GM19099 (cell line): ENCODE results near the gene NR4A1.
A peak's percentile ranks its signal among the peaks of the same experiment; 100 is the strongest.

ENCODE experiments used
- POLR2A ChIP-seq: IDR thresholded peaks from 3 replicates; pipeline ENCODE4 v1.6.1; 2011; ENCODE audit warnings: low read depth; ENCODE audit not compliant: insufficient read length; ENCODE audit errors: extremely low read depth

NR4A1 gene

DNA sequence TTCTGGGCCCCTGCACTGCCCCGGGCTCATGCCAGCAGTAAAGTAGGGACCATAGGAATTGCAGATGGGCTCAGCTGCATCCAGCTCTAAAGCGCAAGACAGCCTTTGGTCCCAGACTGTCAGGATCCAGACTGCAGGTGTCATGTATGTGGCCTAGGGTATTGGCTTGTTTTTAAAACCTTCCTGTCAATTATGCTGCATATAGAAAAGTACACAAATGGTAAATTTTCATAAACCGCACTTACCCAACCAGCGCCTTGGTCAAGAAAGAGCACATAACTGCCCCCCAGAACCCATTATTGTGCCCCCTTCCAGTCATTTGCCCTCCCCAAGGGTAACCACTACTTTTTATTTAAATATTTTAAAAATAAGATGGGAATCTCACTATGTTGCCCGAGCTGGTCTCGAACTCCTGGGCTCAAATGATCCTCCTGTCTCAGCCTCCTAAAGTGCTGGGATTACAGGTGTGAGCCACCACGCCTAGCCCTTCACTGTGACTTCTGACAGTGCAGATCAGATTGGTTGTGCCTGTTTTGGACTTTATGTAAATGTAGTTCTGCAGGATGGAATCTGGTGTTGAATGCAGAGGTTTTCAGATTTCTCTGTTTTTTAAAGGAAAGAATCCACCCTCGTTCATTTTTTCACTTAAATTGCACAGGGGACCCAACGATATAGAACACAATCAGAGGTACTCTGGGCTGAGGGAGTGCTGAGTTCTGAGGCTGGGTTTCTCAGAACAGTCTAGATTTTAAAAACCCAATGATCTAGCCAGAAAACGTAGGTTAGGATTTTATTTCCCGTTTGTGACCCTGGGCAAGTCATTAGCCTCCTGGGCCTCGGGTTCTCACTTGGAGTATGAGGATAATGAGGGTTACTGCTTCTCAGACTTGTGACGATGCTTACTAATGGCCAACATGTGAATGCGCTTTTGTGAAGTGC lies 6.7 kb downstream of the NR4A1 start:
- TF ChIP-seq POLR2A: no peak

DNA sequence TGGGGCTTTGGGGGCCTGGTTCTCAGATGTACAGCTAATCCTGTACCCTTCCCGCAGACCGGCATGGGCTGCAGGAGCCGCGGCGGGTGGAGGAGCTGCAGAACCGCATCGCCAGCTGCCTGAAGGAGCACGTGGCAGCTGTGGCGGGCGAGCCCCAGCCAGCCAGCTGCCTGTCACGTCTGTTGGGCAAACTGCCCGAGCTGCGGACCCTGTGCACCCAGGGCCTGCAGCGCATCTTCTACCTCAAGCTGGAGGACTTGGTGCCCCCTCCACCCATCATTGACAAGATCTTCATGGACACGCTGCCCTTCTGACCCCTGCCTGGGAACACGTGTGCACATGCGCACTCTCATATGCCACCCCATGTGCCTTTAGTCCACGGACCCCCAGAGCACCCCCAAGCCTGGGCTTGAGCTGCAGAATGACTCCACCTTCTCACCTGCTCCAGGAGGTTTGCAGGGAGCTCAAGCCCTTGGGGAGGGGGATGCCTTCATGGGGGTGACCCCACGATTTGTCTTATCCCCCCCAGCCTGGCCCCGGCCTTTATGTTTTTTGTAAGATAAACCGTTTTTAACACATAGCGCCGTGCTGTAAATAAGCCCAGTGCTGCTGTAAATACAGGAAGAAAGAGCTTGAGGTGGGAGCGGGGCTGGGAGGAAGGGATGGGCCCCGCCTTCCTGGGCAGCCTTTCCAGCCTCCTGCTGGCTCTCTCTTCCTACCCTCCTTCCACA lies 7.6 kb downstream of the NR4A1 start:
- no peak for TF ChIP-seq POLR2A

DNA sequence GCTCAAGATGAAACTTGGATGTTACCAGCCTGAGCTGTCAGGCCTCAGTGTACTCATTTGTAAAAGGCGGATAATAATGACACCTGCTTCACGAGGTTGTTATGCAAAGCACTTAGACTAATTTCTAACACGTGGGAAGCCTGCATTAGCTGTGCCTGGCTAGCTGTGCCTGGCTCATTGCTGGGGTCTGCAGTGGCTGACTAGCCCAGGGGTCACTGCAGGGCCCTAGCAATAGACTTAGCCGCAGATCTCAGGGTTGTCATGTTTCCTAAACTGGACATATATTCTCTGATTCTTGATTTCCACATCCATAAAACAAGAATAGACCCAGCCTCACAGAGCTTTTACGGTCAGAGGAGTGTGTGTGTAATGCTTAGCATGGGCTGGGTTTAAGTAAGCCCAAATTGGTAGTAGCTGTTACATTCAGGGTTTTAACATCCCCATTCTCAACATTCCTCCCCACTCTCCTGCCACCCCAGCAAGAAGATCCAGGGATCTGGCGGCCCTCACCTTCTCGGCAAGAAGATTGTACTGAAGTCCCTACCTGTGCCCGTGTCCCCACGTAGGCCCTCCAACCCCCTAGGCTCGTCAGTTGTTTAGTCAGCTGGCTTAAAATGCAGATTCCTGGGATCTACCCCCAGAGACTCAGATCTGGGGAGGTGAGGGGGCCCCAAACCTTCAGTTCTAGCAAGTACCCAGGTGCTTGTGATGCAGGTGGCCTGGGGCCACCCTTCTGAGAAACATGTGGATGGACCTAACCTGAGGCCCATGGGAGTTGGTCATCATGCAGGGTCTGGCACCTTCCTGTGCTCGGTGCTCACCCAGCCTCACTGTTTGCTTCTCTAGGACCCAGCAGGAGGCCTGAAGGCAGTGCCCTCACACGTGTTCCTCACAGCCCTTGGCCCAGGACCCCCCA lies 8.6 kb downstream of the NR4A1 start:
- no peak for TF ChIP-seq POLR2A

DNA sequence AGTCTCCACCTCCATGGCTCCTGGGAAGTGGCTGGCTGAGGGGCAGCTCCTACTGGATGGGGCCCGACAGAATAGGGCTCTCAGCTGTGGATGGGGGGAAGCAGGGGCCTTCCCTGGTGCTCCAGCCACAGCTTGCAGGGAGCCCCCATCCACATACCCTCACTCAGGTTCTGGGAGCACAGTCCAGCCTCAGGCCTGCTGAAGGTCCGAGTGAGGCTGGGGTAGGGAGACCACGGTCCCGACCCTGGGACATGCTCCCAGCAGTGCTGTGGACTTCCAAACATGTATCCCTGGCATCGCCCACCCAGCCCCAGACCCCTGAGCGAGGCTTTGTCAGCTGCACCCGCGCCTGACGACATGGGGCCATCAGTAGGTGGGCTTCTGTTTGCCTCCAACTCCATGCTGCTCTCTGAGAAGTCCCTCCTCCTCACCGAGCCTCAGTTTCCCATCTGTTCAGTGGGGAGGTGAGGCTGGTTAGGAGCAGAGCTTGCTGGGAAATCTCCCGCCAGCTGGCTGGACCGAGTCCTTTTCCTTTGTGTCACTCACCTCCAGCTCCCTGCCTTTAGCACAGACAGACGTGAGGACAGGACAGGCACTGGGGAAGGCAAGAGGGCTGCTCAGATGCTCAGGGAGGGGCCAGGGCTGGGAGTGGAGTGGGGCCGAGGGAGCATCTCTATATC lies 9.4 kb downstream of the NR4A1 start:
- TF ChIP-seq POLR2A: no peak

DNA sequence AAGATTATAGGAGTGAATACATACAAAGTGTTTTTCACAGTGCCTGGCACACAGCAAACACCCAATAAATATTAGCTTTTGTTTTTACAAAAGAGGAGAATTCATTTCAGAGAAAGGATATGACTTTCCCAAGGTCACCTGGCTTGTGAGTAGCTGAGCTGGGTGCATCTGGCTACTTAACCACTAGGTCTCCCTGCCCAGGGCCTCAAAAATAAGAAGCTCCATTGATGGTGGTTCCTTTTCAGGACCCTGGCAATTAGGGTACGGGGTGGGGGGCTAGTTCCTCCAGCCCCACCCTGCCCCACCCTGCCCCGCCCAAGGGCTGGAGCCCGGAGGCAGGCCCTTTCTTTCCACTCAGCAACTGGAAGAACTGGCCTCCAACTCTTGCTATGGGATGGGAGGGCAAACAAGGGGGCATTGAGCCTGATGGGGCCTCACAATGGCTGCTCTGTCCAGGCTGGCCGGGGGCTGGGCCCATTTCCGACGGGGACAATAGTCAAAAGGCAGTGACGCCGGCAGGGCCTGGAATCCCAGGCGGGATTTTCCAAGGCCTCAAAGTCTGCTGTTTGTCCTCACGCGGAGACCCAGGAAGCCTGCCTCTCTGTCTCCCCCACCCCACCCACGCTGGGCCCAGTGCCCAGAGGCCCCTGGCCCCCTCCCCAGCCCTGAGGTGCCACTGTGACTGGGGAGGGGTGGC lies 10.4 kb downstream of the NR4A1 start:
- TF ChIP-seq POLR2A: no peak

DNA sequence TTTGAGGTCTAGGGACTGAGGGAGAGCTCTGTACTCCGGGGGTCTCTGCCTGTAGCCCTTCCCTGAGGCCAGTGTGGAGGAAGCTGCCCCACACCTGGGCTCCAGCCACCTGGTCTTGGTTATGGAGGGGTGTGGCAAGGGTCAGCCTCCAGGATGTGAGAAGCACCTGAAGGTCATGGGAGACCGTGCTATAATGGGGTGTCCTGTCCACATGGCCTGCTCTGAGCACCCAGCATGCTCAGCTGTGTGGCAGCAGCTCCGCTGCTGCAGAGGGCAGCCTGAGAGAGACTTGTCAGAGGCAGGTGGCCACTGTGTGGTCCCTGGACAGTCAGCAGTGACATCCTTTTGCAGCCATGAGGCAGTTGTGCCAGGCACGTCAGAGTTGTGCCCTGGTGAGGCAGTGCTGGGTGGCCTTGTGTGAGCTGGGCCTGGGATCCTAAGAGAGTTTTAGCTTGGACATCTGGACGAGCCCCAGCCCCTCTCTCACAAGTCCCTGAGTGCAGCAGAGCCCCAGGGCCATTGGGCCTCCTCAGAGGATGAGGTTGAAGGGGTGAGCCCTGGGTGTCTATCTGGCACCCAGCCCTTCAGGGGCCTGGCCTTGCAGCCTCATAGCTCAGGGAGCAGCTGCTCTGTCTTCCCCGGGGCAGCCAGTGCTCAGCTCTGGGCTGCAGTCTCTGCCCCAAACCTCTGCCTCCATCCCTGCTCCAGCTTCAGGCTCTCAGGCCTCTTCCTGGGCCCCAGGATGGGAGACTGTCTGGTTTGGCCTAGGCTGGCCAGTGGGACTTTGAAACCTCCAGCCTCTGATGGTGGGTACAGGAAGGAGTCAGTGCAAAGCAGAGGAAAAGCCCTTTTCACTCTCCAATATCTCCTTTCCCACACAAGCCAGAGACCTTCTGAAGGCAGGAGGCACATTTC lies 11.2 kb downstream of the NR4A1 start:
- TF ChIP-seq POLR2A: no peak

DNA sequence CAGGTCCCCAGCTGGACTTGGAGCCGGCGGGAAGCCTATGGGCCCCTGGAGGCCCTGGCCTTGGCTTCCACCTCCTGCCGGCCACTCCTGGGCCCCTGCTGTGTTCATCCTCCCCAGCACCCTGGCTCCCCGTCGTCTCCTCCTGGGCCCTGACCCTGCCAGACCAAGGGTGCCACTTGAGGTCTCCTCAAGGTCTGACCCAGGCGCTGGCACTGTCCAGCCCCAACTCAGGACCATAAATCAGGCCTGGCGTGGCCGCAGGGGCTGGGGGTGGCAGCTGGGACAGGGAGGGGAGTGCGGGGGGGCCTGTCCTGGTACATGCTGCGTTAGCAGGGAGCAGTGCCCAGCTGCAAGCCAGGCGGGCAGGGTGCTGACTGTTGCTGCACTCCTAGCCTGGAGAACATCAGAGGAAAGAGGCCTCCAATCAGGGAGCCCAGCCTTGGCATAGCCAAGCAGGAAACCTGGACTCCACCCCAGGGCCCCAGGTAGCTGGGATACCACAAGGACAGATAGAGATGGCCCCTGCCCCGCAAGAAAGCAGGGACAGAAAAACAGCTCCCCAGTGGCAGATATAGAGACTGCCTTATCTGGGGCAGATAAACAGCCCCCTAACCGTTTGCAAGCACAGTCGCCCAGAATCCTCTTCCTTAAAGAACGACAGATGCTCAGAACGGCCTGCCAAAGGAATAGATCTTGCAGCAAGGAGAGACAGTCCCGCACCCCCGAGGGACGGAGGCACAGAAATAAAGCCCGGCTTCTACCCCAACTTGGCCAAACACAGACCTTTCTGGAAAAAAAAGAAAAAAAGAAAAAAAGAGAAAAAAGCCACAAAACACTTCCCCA lies 12.1 kb downstream of the NR4A1 start:
- TF ChIP-seq POLR2A: no peak

DNA sequence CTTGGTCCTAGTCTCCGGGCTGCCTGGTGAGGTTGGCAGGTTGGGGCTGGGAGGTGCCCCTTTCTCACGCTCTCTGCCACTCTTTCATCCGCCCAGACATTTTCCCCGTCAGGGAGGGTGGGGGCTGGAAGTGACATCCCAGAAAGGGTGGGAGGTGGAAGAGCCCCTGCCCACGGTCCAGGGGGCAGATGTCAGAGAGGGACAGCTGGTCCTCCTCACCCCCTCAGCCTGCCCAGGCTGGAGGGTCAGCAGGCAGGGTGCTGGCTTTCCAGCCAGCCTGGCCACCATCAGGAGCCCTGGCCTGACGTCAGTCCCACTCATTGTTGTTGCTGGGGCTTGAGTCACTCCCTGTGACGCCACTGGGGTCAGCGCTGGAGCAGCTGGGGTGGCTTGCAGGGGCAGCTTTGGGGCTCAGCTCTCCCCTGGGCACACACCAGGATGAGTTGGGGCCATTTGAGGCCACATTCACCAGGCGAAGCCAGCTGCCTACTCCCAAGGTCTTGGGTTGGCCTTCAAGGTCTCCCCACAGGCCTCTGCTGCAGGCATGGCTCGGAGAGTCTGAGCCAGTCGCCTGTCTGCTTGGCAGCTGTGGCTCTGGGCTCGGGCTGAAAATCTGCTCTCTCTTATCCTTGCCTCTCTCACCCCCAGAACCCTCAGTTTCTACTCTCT lies 12.9 kb downstream of the NR4A1 start:
- TF ChIP-seq POLR2A: no peak

DNA sequence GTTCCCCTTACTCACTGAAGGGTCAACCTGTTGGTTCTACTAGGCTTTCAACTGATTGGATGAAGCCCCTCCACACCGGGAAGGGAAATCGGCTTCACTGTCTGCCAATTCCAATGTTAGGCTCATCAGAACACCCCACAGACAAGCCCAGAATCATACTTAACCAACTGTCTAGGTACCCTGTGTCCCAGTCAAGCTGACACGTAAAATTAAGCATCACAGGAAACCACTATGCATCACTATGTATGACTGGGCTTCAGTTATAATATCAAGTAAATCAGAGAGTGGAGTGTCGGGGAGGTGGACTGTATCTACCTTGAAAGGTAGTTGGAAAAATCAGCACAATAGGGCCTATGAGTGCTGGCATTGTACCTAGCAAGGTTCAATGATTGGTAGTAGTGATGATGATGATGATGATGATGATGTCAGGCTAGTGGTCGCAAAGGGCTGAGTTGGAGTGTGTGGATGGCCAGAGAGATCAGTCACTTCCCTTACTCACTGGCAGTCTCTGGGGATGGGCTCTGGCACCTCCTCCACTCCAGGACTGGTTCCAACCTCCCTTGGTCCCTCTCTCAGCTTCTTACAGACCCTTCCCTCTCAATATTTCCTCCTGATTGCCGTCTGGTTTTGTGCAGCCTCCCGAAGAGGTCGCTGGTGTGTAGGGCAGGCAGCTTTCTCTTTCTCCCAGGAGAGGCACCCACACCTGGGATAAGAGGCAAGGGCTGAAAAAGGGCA lies 15.3 kb downstream of the NR4A1 start:
- no peak for TF ChIP-seq POLR2A

DNA sequence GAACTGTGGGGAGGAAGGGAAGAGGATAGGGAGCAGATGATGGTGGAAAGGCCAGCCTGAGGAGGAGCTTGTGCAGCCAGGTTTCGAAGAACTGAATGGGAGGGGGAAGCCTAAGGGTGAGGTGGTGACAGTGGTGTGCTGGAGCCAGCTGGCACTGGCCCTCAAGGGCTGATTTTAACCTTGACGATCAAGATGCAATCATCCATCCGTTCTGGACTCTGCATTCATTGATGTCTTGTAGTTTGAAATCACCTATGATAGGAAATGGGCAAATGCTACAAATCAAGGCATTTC lies 15.8 kb downstream of the NR4A1 start:
- TF ChIP-seq POLR2A: no peak

DNA sequence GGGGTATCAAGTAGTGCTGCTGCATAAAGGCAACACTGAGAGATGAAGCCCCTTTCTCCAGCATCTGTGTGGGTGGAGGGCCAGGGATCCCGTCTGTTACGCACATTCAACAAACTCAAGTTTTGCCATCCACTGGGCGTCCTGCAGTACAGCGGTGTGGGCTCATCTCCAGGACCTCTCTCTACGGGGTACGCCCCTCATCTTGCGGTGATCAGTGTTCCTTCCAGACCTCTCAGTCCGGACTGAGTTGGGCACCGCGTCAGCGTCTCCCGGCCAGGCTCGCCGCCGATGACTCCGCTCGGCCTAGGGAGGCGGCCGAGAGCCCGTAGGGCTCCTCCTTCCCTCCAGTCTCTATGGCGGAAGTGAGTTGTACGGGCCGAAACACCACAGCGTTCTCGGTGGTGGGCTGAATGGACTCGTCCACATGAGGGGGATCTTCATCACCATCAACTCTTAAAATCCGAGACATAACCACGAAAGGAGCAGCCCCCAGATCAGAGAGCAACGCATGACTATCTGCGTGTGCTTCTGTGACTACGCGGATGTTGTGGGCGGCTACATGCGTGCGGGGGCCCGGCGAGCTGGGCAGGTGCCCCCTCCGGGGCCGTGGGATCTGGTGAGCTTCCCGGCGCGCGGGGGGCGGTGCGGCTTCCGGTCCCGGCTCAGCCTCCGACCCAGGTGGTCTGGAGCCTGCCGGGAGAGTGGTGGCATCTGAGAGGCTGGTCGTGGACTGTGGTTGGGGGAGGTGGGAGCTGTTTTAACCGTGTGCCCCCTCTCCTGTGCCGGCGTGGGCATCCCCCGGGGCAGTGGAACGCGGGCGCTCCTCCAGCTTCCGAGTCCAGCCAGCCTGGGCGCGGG lies 18.3 kb downstream of the NR4A1 start, which contains the start of gene ATG101:
TSS of gene ATG101 (plus strand) at position 652 of the 858 bp plus-strand sequence. CDS start 3,673 bp downstream, outside the sequence.
- peak; percentile 92 for TF ChIP-seq POLR2A
